GM04504 (cell line): Measurements from ENCODE around the gene ERRFI1.
"Not testable (repeated sequence)": the region's sequence is repeated elsewhere in the genome, so short reads cannot be mapped to it uniquely, and the experiment has no call there.

Experiments used
- DNase-seq: peaks from one replicate; pipeline ENCODE4 v3.0.0-alpha.2; 2012; ENCODE audit warnings: low read depth

ERRFI1 gene

DNA sequence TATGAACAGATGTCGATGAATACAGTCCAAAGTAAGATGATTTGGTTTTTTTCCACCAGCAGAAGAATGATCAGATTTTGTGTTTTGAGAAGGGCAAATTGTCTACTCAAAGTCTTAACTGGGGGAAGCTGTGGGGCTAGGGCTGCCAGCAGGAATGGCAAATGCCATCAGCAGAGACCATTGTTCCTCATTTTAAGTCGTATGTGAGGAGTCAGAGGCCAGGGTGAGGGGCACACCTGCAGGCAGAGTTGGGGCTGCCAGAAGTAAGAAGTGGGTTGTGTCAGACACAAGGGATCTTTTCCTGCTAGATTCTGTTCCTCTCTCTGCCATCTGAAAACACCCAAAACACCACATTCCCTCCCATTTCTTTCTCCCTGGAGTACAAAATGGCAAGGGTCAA is 55.9 kb downstream of the ERRFI1 start:
- no peak for DNase-seq

DNA sequence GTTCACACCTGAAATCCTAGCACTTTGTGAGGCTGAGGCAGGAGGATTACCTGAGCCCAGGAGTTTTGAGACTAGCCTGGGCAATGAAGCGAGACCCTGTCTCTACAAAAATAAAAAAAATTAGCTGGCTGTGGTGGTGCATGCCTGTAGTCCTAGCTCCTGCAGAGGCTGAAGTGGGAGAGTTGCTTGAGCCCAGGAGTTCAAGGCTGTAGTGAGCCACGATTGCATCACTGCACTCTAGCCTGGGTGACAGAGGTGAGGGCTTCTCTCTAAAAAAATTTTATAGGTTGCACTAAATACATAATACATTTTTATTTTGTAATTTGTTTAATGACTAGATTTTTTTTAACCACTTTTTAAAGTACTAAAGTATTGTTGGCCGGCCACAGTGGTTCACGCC is 58.5 kb downstream of the ERRFI1 start:
- no peak for DNase-seq

DNA sequence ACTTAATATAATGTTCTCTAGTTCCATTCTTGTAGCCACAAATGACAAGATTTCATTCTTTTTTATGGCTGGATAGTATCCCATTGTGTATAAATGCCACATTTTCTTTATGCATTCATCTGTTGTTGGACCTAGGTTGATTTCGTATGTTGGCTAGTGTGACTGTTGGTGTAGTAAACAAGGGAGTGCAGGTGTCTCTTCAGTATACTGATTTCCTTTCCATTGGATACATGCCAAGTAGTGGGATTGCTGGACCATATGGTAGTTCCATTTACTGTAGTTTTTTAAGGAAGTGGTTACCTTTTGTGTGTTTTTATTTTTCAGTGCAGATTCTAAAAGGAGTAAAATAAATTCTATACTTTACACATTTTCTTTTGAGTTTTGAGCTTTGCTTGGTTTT is 58.9 kb downstream of the ERRFI1 start:
- no peak for DNase-seq

DNA sequence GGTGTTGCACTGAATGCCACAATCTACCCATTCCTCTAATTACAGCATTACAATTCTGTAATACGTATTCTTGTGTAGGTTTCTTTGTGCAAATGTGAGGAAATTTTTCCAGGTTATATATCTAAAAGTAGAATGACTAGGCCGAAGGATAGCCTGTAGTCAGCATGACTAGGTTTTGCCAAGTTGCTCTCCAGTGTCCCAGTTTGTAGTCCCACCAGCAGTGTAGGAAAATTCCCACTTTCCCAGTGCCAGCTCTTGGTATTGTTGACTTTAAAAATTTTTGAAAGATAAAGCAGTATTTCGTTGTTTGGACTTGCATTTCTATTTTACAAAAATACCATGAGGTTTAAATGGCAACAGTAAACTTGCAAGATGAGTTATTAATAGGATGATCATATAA is 61.6 kb downstream of the ERRFI1 start:
- DNase-seq, result no peak

DNA sequence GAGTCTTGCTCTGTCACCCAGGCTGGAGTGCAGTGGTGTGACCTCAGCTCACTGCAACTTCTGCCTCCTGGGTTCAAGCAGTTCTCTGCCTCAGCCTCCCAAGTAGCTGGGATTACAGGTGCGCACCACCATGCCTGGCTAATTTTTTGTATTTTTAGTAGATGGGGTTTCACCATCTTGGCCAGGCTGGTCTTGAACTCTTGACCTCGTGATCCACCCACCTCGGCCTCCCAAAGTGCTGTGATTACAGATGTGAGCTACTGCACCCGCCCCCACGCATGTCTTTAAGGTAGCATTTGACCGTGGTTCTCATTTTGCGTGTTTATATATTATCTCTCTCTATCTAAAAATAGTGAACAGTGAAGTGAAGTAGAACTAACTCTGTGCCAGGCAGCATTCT is 62.3 kb downstream of the ERRFI1 start:
- DNase-seq, result not testable (repeated sequence)

DNA sequence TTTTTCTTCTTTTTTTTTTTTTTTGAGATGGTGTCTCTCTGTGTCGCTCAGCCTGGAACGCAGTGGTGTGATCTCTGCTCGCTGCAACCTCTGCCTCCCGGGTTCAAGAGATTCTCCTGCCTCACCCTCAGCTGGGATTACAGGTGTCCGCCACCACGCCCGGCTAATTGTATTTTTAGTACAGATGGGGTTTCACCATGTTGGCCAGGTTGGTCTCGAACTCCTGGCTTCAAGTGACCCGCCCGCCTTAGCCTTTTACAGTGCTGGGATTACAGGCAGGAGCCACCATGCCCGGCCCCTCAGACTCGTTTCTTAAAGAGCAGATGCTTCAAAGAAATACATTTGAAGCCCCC is 62.8 kb downstream of the ERRFI1 start:
- not testable (repeated sequence) for DNase-seq

DNA sequence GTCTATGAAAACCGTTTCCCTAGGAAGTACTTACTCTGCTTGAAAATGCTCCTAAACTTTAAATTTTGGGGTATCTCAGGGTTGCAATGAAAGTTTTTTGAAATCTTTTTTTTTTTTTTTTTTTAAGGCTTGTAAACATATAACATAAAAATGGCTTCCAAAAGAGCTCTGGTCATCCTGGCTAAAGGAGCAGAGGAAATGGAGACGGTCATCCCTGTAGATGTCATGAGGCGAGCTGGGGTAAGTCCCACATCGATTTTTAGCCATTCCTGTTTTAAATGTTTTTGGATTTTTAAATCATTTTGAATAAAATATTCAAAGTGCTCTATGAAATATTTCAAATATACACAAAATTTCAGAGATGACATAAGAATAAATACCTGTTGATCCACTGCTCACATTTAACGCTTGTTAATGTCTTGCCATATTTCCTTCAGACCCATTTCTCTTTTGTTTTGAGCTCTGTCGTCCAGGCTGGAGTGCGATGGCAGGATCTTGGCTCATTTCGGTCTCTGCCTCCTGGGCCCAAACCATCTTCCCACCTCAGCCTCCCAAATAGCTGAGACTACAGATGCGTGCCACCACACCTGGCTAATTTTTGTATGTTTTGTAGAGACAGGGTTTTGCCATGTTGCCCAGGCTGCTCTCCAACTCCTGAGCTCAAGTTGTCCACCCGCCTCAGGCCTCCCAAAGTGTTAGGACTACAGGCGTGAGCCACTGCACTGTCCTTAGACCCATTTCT is 63.3 kb downstream of the ERRFI1 start:
- DNase-seq, result no peak

DNA sequence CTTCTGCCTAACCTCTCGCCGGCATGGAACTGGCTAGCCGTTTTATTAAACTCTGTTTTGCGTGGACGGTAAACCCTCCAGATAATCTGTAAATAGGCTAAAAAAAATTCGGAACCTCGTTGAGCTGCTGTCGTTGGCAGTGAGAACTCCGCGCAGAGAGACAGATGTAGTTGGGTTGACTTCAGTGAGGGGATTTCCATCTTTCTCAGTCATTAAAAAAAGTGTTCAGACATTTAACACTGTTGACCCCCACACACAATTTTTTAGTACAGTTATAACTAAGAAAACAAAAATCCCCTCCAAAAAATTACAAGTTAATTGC is 64.1 kb downstream of the ERRFI1 start:
- DNase-seq, result no peak
